Neural cell (in vitro differentiated cells): ENCODE data around the gene ZNF19. TPM values are rescaled to one million over a fixed set of nuclear protein-coding genes. Genes with fewer than 3 reads are reported as not detected.

Experiments
- H2AFZ ChIP-seq: fragments of 200-600, 300-800 bp; sonication (generic), shearing (Covaris generic); 2 replicates; pipeline ENCODE4 v1.6.0; 2014; ENCODE audit warnings: low read depth, mild to moderate bottlenecking, antibody characterized with exemption, low read length, moderate library complexity
- H3F3A ChIP-seq: fragments of 200-600 bp; shearing (Covaris generic); 2 replicates; pipeline ENCODE4 v1.6.1; 2016; ENCODE audit warnings: mild to moderate bottlenecking, moderate library complexity, mixed read lengths, antibody characterized with exemption, low read length; ENCODE audit not compliant: insufficient read depth, poor library complexity, severe bottlenecking
- H3K27ac ChIP-seq: fragments of 200-600, 300-800 bp; sonication (generic), shearing (Covaris generic); 2 replicates; pipeline ENCODE4 v1.5.1; 2014; ENCODE audit warnings: mild to moderate bottlenecking, low read length, moderate library complexity
- H3K27me3 ChIP-seq: fragments of 300-800, 200-600 bp; sonication (generic), shearing (Covaris generic); 2 replicates; pipeline ENCODE4 v1.6.0; 2014; ENCODE audit warnings: mild to moderate bottlenecking, low read depth, low read length, moderate library complexity; ENCODE audit not compliant: insufficient read depth
- H3K36me3 ChIP-seq: fragments of 300-800, 200-600 bp; sonication (generic), shearing (Covaris generic); 2 replicates; pipeline ENCODE4 v1.5.1; 2014; ENCODE audit warnings: mild to moderate bottlenecking, antibody characterized with exemption, low read length, moderate library complexity; ENCODE audit not compliant: insufficient read depth
- H3K4me2 ChIP-seq: fragments of 300-800, 200-600 bp; sonication (generic), shearing (Covaris generic); 2 replicates; pipeline ENCODE4 v1.6.0; 2014; ENCODE audit warnings: mild to moderate bottlenecking, low read length
- H3K4me3 ChIP-seq: fragments of 300-800, 200-600 bp; sonication (generic), shearing (Covaris generic); 2 replicates; pipeline ENCODE4 v1.5.1; 2014; ENCODE audit warnings: mild to moderate bottlenecking, low read length, moderate library complexity
- H3K79me2 ChIP-seq: fragments of 200-600 bp; shearing (Covaris generic); replicated peaks from 2 replicates; pipeline ENCODE4 v1.6.0; 2014; ENCODE audit warnings: mild to moderate bottlenecking, low read length, moderate library complexity; ENCODE audit not compliant: insufficient read depth
- H3K9ac ChIP-seq: fragments of 300-800, 200-600 bp; sonication (generic), shearing (Covaris generic); 2 replicates; pipeline ENCODE4 v1.6.1; 2016; ENCODE audit warnings: mild to moderate bottlenecking, low read length, mixed read lengths
- H3K9me2 ChIP-seq: fragments of 200-600 bp; shearing (Covaris generic); 2 replicates; pipeline ENCODE4 v1.6.1; 2016; ENCODE audit warnings: mild to moderate bottlenecking, low read length, mixed read lengths; ENCODE audit not compliant: insufficient read depth
- H3K9me3 ChIP-seq: fragments of 200-600, 300-800 bp; sonication (generic), shearing (Covaris generic); 2 replicates; pipeline ENCODE4 v1.6.1; 2016; ENCODE audit warnings: mild to moderate bottlenecking, mixed run types, low read length, moderate library complexity, mixed read lengths
- H4K20me1 ChIP-seq: fragments of 200-600 bp; shearing (Covaris generic); 2 replicates; pipeline ENCODE4 v1.6.1; 2016; ENCODE audit warnings: mild to moderate bottlenecking, mixed run types; ENCODE audit not compliant: insufficient read depth
- EP300 ChIP-seq: fragments of 450-650 bp; conservative IDR thresholded peaks from 2 replicates; pipeline ENCODE4 v1.6.1; 2014; ENCODE audit warnings: antibody characterized with exemption, mild to moderate bottlenecking, moderate library complexity; ENCODE audit not compliant: poor library complexity, severe bottlenecking
- EZH2 ChIP-seq: fragments of 200-600, 300-800 bp; shearing (Covaris generic), sonication (generic); IDR thresholded peaks from 2 replicates; pipeline ENCODE4 v1.6.1; 2014; ENCODE audit warnings: antibody characterized with exemption, low read length, borderline replicate concordance, mild to moderate bottlenecking; ENCODE audit not compliant: insufficient read depth, poor library complexity, severe bottlenecking
- MXI1 ChIP-seq: fragments of 450-650 bp; conservative IDR thresholded peaks from 2 replicates; pipeline ENCODE4 v1.6.1; 2014; ENCODE audit warnings: antibody characterized with exemption, mild to moderate bottlenecking; ENCODE audit not compliant: poor library complexity, severe bottlenecking
- POLR2AphosphoS5 ChIP-seq: IDR thresholded peaks from 2 replicates; pipeline ENCODE4 v1.6.1; 2012
- RAD21 ChIP-seq: fragments of 450-650 bp; conservative IDR thresholded peaks from 2 replicates; pipeline ENCODE4 v1.6.1; 2014; ENCODE audit warnings: antibody characterized with exemption, mild to moderate bottlenecking, moderate library complexity
- SMC3 ChIP-seq: fragments of 450-650 bp; conservative IDR thresholded peaks from 2 replicates; pipeline ENCODE4 v1.6.1; 2014; ENCODE audit warnings: antibody characterized with exemption, mild to moderate bottlenecking, moderate library complexity; ENCODE audit not compliant: poor library complexity
- TAF1 ChIP-seq: IDR thresholded peaks from 2 replicates; pipeline ENCODE4 v1.6.1; 2012; ENCODE audit warnings: low read depth
- polyA plus RNA-seq: library from polyadenylated mRNA; depleted of rRNA; stranded (reverse); fragments of >200 nt; gene quantifications from 2 replicates; pipeline ENCODE4 v1.2.3, GENCODE V29; 2014
- TF ChIP-seq, protein P1 (sequence below): fragments of 450-650 bp; IDR thresholded peaks from 2 replicates; pipeline ENCODE4 v1.5.1; 2014; ENCODE audit warnings: antibody characterized with exemption, mild to moderate bottlenecking, moderate library complexity; ENCODE audit not compliant: poor library complexity, severe bottlenecking
- TF ChIP-seq, protein P2 (sequence below): IDR thresholded peaks from 2 replicates; pipeline ENCODE4 v1.6.1; 2012; ENCODE audit warnings: borderline replicate concordance

The ZNF19 gene
- polyA plus RNA-seq, 1 donor from 2014 or later = 6.6 TPM

DNA sequence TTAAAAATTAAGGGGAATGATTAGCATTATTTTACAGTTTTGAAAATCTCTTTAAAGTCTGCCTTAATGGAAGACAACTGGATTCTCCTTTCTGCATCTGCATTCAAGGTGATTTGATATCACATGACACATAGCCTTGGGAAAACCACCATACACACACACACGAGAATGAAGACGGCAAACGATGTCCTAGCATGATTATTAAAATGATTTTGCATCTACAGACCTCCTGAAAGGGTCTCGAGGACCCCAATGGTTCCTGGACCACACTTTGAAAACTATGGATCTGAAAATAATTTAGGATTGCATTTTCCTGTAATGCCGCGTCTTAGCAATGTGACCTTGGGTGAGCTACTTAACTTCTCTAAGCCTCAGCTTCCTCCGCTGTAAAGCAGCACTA is 25.4 kb upstream of the ZNF19 start:
- Histone ChIP-seq H3K9me3 (no peaks in the 10 kb centered on the region), H3K4me3 (no peak overlapping the region), H3K9me2 (no peaks in the 10 kb centered on the region), H2AFZ (no peak overlapping the region), H3K79me2 (no peaks in the 10 kb centered on the region), H3F3A (no peaks in the 10 kb centered on the region), H3K36me3 (no peaks in the 10 kb centered on the region), H4K20me1 (no peaks in the 10 kb centered on the region), H3K27ac (no peak overlapping the region), H3K27me3 (no peaks in the 10 kb centered on the region), H3K4me2 (no peak overlapping the region), H3K9ac (no peak overlapping the region)
- TF ChIP-seq, protein P1, sequence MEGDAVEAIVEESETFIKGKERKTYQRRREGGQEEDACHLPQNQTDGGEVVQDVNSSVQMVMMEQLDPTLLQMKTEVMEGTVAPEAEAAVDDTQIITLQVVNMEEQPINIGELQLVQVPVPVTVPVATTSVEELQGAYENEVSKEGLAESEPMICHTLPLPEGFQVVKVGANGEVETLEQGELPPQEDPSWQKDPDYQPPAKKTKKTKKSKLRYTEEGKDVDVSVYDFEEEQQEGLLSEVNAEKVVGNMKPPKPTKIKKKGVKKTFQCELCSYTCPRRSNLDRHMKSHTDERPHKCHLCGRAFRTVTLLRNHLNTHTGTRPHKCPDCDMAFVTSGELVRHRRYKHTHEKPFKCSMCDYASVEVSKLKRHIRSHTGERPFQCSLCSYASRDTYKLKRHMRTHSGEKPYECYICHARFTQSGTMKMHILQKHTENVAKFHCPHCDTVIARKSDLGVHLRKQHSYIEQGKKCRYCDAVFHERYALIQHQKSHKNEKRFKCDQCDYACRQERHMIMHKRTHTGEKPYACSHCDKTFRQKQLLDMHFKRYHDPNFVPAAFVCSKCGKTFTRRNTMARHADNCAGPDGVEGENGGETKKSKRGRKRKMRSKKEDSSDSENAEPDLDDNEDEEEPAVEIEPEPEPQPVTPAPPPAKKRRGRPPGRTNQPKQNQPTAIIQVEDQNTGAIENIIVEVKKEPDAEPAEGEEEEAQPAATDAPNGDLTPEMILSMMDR = no peak
- no peak for TF ChIP-seq EP300
- no peak for TF ChIP-seq EZH2
- TF ChIP-seq, protein P2, sequence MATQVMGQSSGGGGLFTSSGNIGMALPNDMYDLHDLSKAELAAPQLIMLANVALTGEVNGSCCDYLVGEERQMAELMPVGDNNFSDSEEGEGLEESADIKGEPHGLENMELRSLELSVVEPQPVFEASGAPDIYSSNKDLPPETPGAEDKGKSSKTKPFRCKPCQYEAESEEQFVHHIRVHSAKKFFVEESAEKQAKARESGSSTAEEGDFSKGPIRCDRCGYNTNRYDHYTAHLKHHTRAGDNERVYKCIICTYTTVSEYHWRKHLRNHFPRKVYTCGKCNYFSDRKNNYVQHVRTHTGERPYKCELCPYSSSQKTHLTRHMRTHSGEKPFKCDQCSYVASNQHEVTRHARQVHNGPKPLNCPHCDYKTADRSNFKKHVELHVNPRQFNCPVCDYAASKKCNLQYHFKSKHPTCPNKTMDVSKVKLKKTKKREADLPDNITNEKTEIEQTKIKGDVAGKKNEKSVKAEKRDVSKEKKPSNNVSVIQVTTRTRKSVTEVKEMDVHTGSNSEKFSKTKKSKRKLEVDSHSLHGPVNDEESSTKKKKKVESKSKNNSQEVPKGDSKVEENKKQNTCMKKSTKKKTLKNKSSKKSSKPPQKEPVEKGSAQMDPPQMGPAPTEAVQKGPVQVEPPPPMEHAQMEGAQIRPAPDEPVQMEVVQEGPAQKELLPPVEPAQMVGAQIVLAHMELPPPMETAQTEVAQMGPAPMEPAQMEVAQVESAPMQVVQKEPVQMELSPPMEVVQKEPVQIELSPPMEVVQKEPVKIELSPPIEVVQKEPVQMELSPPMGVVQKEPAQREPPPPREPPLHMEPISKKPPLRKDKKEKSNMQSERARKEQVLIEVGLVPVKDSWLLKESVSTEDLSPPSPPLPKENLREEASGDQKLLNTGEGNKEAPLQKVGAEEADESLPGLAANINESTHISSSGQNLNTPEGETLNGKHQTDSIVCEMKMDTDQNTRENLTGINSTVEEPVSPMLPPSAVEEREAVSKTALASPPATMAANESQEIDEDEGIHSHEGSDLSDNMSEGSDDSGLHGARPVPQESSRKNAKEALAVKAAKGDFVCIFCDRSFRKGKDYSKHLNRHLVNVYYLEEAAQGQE = no peak
- TF ChIP-seq POLR2AphosphoS5 = no peak
- no peak for TF ChIP-seq TAF1
- TF ChIP-seq SMC3 = no peak
- no peak for TF ChIP-seq RAD21
- no peak for TF ChIP-seq MXI1

DNA sequence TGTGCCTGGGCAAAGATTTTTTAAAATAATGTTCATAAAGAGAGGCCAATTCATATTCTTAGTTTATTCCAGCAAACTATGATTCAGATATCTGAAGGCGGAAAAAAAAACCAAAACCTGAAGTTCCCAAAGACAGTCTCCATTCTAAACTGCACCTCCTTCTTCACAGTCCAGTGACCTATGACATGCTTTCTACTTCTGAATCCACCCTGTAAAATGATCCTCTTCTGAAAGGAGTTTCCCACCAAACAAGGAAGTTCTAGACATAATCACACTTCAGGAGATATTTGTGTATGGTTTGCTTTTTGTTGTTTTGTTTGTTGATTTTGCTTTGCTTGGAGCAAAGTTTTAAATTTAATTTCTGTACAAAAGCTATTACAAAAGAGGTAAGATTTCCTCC is 24.2 kb upstream of the ZNF19 start:
- H3K79me2 ChIP-seq = no peaks in the 10 kb centered on the region
- no peak overlapping the region for H2AFZ ChIP-seq
- no peak overlapping the region for H3K4me3 ChIP-seq
- H3K27me3 ChIP-seq = no peaks in the 10 kb centered on the region
- H3K9me2 ChIP-seq = no peaks in the 10 kb centered on the region
- H4K20me1 ChIP-seq = no peaks in the 10 kb centered on the region
- no peak overlapping the region for H3K9ac ChIP-seq
- no peak overlapping the region for H3K27ac ChIP-seq
- H3K36me3 ChIP-seq = no peaks in the 10 kb centered on the region
- H3K9me3 ChIP-seq = no peaks in the 10 kb centered on the region
- H3F3A ChIP-seq = no peaks in the 10 kb centered on the region
- no peak for TF ChIP-seq EZH2
- TF ChIP-seq, protein P2 = no peak
- TF ChIP-seq RAD21 = no peak
- TF ChIP-seq POLR2AphosphoS5 = no peak
- no peak for TF ChIP-seq SMC3
- TF ChIP-seq MXI1 = no peak
- TF ChIP-seq EP300 = no peak
- TF ChIP-seq TAF1 = no peak
- TF ChIP-seq, protein P1 = no peak
- H3K4me2 ChIP-seq = no peak overlapping the region
